HCT116 (cell line): Measurements from ENCODE around the gene DIS3L. TPM values are rescaled to one million over a fixed set of nuclear protein-coding genes. Genes with fewer than 3 reads are reported as not detected.

Source experiments
- ATAC-seq: fragments of 200-7000 bp; cut with Tn5 transposase; 2 replicates; pipeline ENCODE4 v1.9.1; 2020; ENCODE audit warnings: mild to moderate bottlenecking, moderate library complexity
- BruUV-seq: library from RNA; stranded (reverse); fragments of 400-500 nt; replicated peaks from 2 replicates; lab custom pipeline; 2021; lab: Mats Ljungman, UMichigan
- CTCF ChIA-PET: fragments of 300-600 bp; sonication (Branson Sonifier 250); formaldehyde crosslinking; loops from one replicate; lab custom pipeline; 2021; ENCODE audit warnings: antibody characterized with exemption; lab: Charles Lee
- POLR2A ChIA-PET: fragments of 300-600, 350-600 bp; sonication (Branson Sonifier 250); formaldehyde crosslinking; loops from one replicate; lab custom pipeline; 2021; ENCODE audit warnings: antibody characterized with exemption; lab: Charles Lee
- RAD21 ChIA-PET, 2 experiments: fragments of 300-600 bp; sonication (Branson Sonifier 250); formaldehyde crosslinking; loops; one replicate each; lab custom pipeline; 2023; ENCODE audit warnings: low total read pairs in 2 of 2; ENCODE audit not compliant: uncharacterized antibody in 2 of 2, unreplicated experiment in 2 of 2, low non-redundant PET in 1 of 2; lab: Charles Lee
- DNase-seq: peaks from one replicate; pipeline ENCODE4 v3.0.0-alpha.2; 2010; ENCODE audit warnings: low read depth, low spot score
- H2AFZ ChIP-seq: fragments of 200-600 bp; shearing (Covaris generic), sonication (generic); 2 replicates; pipeline ENCODE4 v1.6.1; 2017; ENCODE audit warnings: low read depth, mixed run types, mixed read lengths, antibody characterized with exemption, low read length; ENCODE audit not compliant: poor library complexity, severe bottlenecking
- H3K27ac ChIP-seq: 2 replicates; pipeline ENCODE4 v1.5.1; 2012; ENCODE audit warnings: low read depth, low read length
- H3K27me3 ChIP-seq: fragments of 200-600 bp; sonication (generic); 2 replicates; pipeline ENCODE4 v1.6.1; 2016; ENCODE audit warnings: mixed run types, low read length, mixed read lengths; ENCODE audit not compliant: insufficient read depth
- H3K36me3 ChIP-seq, 2 experiments: fragments of 200-500 bp in 1 of 2; fragments of 200-600 bp in 1 of 2; sonication (Bioruptor generic) in 1 of 2; sonication (generic) in 1 of 2; 2 replicates each; pipeline versions ENCODE4 v1.5.1 to v1.6.1; 2014 to 2016; ENCODE audit warnings: low read length in 2 of 2, inconsistent platforms in 1 of 2, mixed read lengths in 1 of 2, mixed run types in 1 of 2; ENCODE audit not compliant: insufficient read depth in 2 of 2, control insufficient read depth in 1 of 2
- H3K4me1 ChIP-seq, 2 experiments: fragments of 200-600 bp in 1 of 2; sonication (generic) in 1 of 2; 2 replicates each; pipeline versions ENCODE4 v1.5.1 to v1.6.1; 2012 to 2017; ENCODE audit warnings: low read length in 2 of 2, inconsistent platforms in 1 of 2, mild to moderate bottlenecking in 1 of 2, mixed read lengths in 1 of 2, mixed run types in 1 of 2, moderate library complexity in 1 of 2; ENCODE audit not compliant: insufficient read depth in 2 of 2, control insufficient read depth in 1 of 2
- H3K4me2 ChIP-seq: fragments of 200-600 bp; sonication (generic); 2 replicates; pipeline ENCODE4 v1.6.1; 2017; ENCODE audit warnings: mixed run types, low read length, mixed read lengths
- H3K4me3 ChIP-seq, 2 experiments: fragments of 200-600 bp in 1 of 2; sonication (generic) in 1 of 2; replicated peaks in 1 of 2; 2 replicates each; pipeline ENCODE4 v1.5.1; 2011 to 2016; ENCODE audit warnings: low read length in 2 of 2, control low read depth in 1 of 2, low read depth in 1 of 2, mild to moderate bottlenecking in 1 of 2, mixed read lengths in 1 of 2, mixed run types in 1 of 2
- H3K79me2 ChIP-seq: fragments of 200-600 bp; sonication (generic); 2 replicates; pipeline ENCODE4 v1.6.1; 2017; ENCODE audit warnings: mild to moderate bottlenecking, mixed run types, low read length, moderate library complexity, mixed read lengths; ENCODE audit not compliant: insufficient read depth
- H3K9ac ChIP-seq: fragments of 200-600 bp; sonication (generic); 2 replicates; pipeline ENCODE4 v1.6.1; 2016; ENCODE audit warnings: low read length, mixed read lengths
- H3K9me2 ChIP-seq: fragments of 200-600 bp; sonication (generic), shearing (Covaris generic); 2 replicates; pipeline ENCODE4 v1.6.1; 2017; ENCODE audit warnings: mixed run types, mild to moderate bottlenecking, moderate library complexity; ENCODE audit not compliant: insufficient read depth
- H3K9me3 ChIP-seq, 2 experiments: fragments of 200-500 bp in 1 of 2; fragments of 200-600 bp in 1 of 2; sonication (Bioruptor generic) in 1 of 2; sonication (generic) in 1 of 2; 2 replicates each; pipeline ENCODE4 v1.6.1; 2014 to 2017; ENCODE audit warnings: low read length in 2 of 2, mixed read lengths in 2 of 2, inconsistent platforms in 1 of 2, low read depth in 1 of 2, mild to moderate bottlenecking in 1 of 2, mixed run types in 1 of 2, moderate library complexity in 1 of 2; ENCODE audit not compliant: control insufficient read depth in 1 of 2, insufficient read depth in 1 of 2
- H4K20me1 ChIP-seq: fragments of 200-600 bp; sonication (generic), shearing (Covaris generic); 2 replicates; pipeline ENCODE4 v1.6.1; 2017; ENCODE audit warnings: mixed run types, mild to moderate bottlenecking, moderate library complexity; ENCODE audit not compliant: insufficient read depth
- CBX3 ChIP-seq: IDR thresholded peaks from 2 replicates; pipeline ENCODE4 v1.6.1; 2012; ENCODE audit warnings: low read depth
- CTCF ChIP-seq, 3 experiments: fragments of 200-600 bp in 1 of 3; sonication (generic) in 1 of 3; IDR thresholded peaks in 2 of 3; conservative IDR thresholded peaks in 1 of 3; 2 replicates each; pipeline ENCODE4 v1.5.1; 2012 to 2017; ENCODE audit warnings: low read depth in 2 of 3, low read length in 2 of 3, antibody characterized with exemption in 1 of 3, borderline replicate concordance in 1 of 3, control low read depth in 1 of 3, mild to moderate bottlenecking in 1 of 3, mixed read lengths in 1 of 3, mixed run types in 1 of 3, moderate library complexity in 1 of 3; ENCODE audit not compliant: insufficient read depth in 1 of 3
- ELF1 ChIP-seq: IDR thresholded peaks from 2 replicates; pipeline ENCODE4 v1.6.1; 2012; ENCODE audit warnings: low read depth, borderline replicate concordance
- EZH2phosphoT487 ChIP-seq: fragments of 200-600 bp; IDR thresholded peaks from 2 replicates; pipeline ENCODE4 v1.6.1; 2018; ENCODE audit warnings: antibody characterized with exemption, borderline replicate concordance
- FOSL1 ChIP-seq: IDR thresholded peaks from 2 replicates; pipeline ENCODE4 v1.6.1; 2012; ENCODE audit warnings: low read depth
- JUND ChIP-seq: IDR thresholded peaks from 2 replicates; pipeline ENCODE4 v1.6.1; 2012
- POLR2A ChIP-seq: IDR thresholded peaks from 2 replicates; pipeline ENCODE4 v1.7.0; 2011; ENCODE audit warnings: borderline replicate concordance; ENCODE audit not compliant: insufficient read depth, insufficient read length; ENCODE audit errors: extremely low read depth
- REST ChIP-seq: IDR thresholded peaks from 2 replicates; pipeline ENCODE4 v1.6.1; 2012; ENCODE audit warnings: low read depth
- SP1 ChIP-seq: IDR thresholded peaks from 2 replicates; pipeline ENCODE4 v1.6.1; 2012; ENCODE audit warnings: low read depth
- SRF ChIP-seq: IDR thresholded peaks from 2 replicates; pipeline ENCODE4 v1.6.1; 2012; ENCODE audit warnings: low read depth
- intact Hi-C: fragments of 100-400 bp; cut with micrococcal nuclease; formaldehyde crosslinking; loops from 2 replicates; pipeline ENCODE4 v1.10.0; 2022
- total RNA-seq: library from RNA; stranded (reverse); gene quantifications from one replicate; pipeline ENCODE4 v1.2.1, GENCODE V29; 2021; ENCODE audit not compliant: unreplicated experiment
- TF ChIP-seq, protein P1 (sequence below): IDR thresholded peaks from 2 replicates; pipeline ENCODE4 v1.6.1; 2012

DIS3L gene
- total RNA-seq, 1 experiment from 2014 or later = 32.2 TPM

DNA sequence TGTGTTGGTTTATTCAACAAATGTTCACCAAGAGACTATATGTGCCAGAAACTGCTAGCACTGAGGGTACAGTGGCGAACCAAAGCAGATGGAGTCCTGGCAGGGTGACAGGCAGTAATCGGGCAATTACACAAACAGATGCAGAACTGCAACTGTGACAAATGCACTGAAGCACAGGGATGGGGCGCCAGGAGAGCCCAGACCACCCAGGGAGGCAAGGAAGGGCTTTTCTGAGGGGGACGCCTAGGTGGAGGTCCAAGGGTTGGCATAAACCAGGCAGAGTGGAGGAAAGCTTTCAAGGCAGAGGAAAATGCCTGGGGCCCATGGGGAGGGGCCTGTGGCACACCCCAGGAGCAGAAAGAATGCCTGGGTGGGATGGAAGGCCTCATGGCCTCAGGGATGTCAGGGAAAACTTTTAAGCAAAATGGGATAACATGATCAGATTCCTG, 5.5 kb downstream of the DIS3L start:
- ATAC-seq (no peak), DNase-seq (no peak)
- Histone ChIP-seq H2AFZ (no peak overlapping the region), H4K20me1 (no peaks in the 10 kb centered on the region), H3K4me3 (no peak overlapping the region), H3K27ac (no peak overlapping the region), H3K27me3 (no peaks in the 10 kb centered on the region), H3K9me3 (no peaks in the 10 kb centered on the region), H3K79me2 (peaks cover 32% of the 10 kb centered on the region), H3K36me3 (peaks cover 0 to 8% of the 10 kb centered on the region in 2 experiments; a peak in 1 of 4 replicates), H3K9me2 (no peaks in the 10 kb centered on the region), H3K4me2 (no peak overlapping the region), H3K9ac (no peak overlapping the region), H3K4me1 (peaks cover 9 to 15% of the 10 kb centered on the region in 2 experiments)
- TF ChIP-seq CTCF (IDR thresholded peaks at IDR 0.05 in 2 of 3, conservative IDR thresholded peaks at IDR 0.05 in 1 of 3; ENCODE audit: borderline replicate concordance in 1 of 3, insufficient read depth in 1 of 3, low read depth in 2 of 3, low read length in 2 of 3) = no peak
- TF ChIP-seq ELF1 = no peak
- no peak for TF ChIP-seq POLR2A
- TF ChIP-seq REST = no peak
- TF ChIP-seq JUND = no peak
- no peak for TF ChIP-seq FOSL1
- TF ChIP-seq SRF = no peak
- TF ChIP-seq CBX3 = no peak
- TF ChIP-seq, protein P1, sequence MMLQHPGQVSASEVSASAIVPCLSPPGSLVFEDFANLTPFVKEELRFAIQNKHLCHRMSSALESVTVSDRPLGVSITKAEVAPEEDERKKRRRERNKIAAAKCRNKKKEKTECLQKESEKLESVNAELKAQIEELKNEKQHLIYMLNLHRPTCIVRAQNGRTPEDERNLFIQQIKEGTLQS = no peak
- TF ChIP-seq SP1 = no peak
- TF ChIP-seq EZH2phosphoT487 = no peak
- ChIA-PET POLR2A (no interaction called here), CTCF (no interaction called here), RAD21 (no interaction called here)
- intact Hi-C loops = no loop called here
- no TSS peak for BruUV-seq
